Activated CD4-positive, alpha-beta T cell treated with anti-CD3 and anti-CD28 coated beads, Interleukin-2, Interleukin-6, amounts not matched to agents 100 ng/mL and 50 ng/mL, durations not matched to agents 16 hours and 8 hours (primary cell): Measurements from ENCODE around the gene GIPC3.
"Not testable (repeated sequence)": the region's sequence is repeated elsewhere in the genome, so short reads cannot be mapped to it uniquely, and the experiment has no call there.

Experiments used
- DNase-seq: peaks from one replicate; pipeline ENCODE4 v3.0.0-alpha.2; 2020

GIPC3 gene

DNA sequence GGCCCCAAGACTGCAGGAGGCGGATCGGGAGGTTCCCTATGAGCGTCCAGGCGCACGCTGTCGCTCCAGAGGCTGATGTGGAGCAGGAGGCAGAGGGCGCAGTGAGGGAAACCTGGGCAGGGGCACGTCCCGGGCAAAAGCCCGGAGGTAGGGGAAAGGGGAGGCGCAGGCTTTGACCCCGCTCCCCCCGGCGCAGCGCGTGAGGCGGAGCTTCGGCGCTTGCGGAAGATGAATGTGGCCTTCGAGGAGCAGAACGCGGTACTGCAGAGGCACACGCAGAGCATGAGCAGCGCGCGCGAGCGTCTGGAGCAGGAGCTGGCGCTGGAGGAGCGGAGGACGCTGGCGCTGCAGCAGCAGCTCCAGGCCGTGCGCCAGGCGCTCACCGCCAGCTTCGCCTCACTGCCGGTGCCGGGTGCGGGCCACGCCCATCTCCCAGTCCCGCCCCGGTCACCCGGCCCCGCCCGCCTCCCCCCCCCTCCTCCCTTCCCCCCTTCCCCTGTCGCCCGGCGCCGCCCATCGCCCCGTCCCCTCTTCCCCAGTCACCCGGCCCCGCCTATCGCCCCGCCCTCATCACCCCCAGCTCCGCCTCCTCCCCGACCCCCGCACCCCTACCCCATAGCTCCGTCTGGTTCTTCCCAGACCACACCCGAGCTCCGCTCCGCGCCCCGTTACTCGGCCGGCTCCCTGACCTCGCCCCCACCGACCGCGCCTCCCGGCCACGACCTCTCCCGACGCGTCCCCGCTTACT lies 8.4 kb upstream of the GIPC3 start:
- no peak for DNase-seq

DNA sequence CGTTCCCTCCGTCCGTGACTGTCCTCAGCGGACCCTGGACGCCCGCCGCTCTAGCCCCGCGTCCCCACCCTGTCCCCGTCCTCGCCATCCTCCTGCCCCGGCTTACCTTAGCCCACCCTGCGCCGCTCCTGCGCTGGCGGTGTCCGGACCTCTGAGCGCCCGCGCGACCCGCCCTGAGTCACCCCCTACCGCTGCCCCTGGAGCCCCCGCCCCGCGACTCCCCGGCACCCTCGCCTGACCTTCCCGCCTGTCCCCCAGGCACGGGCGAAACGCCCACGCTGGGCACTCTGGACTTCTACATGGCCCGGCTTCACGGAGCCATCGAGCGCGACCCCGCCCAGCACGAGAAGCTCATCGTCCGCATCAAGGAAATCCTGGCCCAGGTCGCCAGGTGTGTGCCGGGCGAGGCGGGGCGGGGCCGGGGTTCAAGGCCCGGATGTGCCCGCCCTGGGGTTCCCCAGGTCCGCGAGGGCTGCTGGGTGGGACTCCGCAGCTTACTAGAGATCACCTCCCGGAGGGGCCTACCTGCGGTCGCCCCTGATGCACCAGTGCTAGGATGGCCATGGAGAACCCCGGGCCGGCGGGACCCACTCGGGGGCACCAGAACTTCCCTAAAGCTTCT lies 7.4 kb upstream of the GIPC3 start:
- no peak for DNase-seq

DNA sequence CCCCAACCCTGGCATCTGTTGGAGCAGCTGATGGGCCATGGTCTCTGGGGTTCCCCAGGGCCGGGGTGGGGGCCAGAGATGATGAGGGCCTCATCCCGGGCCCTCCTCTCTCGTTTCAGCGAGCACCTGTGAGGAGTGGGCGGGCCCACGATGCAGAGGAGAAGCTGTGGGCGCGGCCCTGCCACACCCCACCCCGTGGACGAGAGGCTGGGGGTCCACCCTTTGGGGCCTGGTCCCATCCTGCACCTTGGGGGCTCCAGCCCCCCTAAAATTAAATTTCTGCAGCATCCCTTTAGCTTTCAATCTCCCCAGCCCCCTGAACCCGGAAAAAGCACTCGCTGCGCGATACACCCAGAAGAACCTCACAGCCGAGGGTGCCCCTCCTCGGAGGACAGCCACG lies 6.9 kb upstream of the GIPC3 start:
- no peak for DNase-seq

DNA sequence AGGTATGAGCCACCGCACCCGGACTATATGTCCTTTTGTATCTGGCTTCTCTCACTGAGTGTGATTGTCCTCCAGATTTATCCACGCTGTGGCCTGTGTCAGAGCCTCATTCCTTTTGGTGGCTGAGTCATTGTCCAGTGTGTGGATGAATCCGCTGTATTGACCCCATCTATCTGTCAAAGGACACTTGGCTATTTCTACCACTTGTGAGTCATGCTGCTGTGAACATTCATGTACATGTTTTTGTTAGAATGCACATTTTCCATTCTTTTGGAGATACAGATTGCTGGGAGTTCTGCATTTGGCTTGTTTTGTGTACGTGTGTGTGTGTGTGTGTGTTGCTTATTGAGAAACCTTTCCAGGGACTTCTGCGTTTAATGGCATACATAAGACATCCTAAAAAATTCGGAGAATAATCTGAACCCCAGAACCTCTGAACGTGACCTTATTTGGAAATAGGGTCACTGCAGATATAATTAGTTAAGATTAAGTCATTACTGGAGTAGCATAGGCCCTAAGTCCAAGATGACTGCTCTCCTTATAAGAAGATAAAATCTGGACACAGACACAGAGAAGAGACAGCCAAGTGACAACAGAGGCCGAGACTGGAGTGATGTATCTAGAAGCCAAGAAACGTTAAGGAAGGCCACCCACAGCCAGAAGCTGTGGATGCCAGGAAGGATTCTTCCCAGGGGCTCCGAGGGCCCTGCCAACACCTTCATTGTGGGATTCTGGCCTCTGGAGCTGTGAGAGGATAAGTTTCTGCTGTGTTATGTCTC lies 4.9 kb upstream of the GIPC3 start:
- no peak for DNase-seq

DNA sequence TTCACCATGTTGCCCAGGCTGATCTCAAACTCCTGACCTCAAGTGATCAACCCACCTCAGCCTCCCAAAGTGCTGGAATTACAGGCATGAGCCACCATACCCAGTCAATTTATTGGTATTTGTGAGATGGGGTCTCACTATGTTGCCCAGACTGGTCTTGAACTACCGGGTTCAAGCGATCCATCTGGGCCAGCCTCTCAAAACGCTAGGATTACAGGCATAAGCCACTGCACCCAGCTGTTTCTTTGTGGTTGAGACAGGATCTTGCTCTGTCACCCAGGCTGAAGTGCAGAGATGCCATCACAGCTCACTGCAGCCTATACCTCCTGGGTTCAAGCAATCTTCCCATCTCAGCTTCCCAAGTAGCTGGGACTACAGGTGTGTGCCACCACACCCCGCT lies 3.5 kb upstream of the GIPC3 start:
- DNase-seq, result not testable (repeated sequence)

DNA sequence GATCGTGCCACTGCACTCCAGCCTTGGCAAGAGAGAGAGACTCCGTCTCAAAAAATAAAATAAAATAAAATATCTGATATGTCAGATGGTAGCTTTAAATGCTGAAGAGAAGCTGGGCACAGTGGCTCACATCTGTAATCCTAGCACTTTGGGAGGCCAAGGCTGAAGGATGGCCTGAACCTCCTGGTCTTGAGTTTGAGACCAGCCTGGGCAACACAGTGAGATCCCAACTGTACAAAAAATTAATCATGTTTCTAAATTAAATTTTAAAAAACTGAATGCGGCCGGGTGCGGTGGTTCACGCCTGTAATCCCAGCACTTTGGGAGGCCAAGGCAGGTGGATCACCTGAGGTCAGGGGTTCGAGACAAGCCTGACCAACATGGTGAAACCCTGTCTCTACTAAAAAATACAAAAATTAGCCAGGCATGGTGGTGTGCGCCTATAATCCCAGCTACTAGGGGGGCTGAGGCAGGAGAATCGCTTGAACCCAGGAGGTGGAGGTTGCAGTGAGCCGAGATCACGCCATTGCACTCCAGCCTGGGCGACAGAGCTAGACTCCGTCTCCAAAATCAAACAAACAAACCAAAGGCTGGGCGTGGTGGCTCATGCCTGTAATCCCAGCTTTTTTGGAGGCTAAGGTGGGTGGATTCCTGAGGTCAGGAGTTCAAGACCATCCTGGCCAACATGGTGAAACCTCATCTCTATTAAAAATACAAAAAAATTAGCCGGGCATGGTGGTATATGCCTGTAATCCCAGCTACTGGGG lies 1.1 kb upstream of the GIPC3 start:
- DNase-seq, result not testable (repeated sequence)

DNA sequence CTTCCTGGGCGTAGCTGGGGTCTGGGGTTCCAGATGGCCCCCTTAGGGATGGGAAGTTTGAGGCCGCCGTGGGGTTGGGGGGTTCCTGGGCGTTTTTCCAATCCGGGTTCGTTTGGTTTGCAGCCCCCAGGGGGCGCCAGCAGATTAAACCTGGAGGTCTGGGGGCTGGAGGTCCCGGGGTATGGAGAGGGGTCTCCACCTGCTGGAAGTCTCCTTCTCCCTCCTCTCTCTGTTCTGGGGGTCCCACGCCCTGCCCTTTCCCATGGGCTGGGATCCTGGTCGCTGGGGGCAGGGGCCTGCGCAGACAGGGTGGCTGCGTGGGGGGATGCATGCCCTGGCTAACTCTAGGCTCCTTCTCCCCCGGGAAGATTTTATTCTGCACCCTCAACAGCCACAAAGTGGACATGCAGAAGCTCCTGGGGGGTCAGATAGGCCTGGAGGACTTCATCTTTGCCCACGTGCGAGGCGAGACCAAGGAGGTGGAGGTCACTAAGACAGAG lies 899 bp downstream of the GIPC3 start:
- DNase-seq, result no peak

DNA sequence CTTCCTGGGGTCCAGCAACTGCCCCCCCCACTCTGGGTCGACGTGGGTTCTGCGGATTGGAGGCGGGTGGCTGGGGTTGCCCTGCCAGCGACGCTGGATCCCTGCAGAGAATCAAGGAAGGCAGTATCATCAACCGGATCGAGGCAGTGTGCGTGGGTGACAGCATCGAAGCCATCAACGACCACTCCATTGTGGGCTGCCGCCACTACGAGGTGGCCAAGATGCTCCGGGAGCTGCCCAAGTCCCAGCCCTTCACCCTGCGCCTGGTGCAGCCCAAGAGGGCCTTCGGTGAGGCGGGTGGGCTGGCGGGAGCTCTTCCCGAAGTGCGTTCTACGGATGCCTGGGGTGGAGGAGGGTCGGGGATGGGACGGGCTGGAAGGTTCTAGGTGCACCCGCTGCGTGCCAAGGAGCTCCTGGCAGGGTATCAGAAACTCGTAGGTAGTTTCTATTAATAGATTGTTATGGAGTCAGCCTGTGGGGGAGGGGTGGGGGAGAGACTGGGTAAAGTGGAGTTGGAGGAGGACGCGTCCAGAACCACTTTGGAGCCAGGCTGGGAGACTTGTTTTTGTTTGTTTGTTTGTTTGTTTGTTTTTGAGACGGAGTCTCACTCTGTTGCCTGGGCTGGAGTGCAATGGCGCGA lies 1.5 kb downstream of the GIPC3 start:
- no peak for DNase-seq

DNA sequence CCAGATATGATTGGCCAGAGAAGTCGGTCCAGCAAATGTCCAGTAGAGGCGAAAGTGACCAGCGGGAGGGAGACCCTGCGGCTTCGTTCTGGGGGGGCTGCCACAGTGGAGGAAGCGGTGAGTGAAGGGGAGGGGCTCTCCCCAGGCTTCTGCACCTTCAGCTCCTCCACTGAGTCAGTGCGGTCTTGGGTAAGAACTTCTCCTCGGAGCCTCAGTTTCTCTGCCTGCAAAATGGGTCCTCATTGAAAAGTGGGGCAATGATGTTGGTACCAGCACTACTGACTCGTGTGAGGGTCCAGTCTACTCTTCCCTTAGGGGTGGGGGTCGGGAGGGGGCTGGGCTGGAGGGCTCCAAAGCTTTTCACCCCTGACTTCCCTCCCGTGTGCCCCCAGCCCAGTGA lies 4.2 kb downstream of the GIPC3 start:
- no peak for DNase-seq

DNA sequence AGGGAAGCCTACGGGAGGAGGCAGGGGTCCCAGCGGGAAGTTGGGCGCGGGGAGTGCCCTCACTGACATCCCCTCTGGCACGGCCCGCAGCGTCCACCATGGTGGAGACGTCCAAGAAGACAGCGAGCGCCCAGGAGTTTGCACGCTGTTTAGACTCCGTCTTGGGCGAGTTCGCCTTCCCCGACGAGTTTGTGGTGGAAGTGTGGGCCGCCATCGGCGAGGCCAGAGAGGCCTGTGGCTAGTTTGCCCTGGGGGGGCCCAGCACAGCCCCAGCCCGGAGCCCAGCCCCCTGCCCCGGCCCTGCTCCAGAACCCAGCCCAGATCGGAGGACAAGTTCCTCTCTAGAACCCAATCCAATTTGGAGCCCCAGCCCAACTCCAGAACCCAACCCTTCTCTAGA lies 4.7 kb downstream of the GIPC3 start:
- DNase-seq, result no peak

DNA sequence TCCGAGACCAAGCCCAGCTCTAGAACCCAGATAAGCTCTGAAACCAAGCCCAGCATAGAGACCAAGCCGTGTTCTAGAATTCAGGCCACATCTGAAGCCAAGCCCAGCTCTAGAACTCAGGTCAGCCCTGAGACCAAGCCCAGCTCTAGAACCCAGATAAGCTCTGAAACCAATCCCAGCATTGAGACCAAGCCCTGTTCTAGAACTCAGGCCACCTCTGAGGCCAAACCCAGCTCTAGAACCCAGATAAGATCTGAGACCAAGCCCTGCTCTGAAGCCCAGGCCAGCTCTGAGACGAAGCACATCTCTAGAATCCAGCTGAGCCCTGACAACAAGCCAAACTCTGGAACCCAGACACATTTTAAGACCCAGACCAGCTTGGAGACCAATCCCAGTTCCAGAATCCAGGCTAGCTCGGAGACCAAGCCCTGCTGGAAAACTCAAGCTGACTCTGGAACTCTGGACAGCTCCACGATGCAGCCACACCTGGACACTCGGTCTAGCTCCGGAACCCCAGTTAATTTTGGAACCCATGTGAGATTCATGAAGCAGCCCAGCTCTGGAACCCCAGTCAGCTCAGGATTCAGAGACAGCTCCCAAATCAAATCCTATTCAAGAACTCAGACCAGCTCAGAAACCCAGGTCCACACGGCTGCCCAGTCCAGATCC lies 5.8 kb downstream of the GIPC3 start:
- DNase-seq, result no peak

DNA sequence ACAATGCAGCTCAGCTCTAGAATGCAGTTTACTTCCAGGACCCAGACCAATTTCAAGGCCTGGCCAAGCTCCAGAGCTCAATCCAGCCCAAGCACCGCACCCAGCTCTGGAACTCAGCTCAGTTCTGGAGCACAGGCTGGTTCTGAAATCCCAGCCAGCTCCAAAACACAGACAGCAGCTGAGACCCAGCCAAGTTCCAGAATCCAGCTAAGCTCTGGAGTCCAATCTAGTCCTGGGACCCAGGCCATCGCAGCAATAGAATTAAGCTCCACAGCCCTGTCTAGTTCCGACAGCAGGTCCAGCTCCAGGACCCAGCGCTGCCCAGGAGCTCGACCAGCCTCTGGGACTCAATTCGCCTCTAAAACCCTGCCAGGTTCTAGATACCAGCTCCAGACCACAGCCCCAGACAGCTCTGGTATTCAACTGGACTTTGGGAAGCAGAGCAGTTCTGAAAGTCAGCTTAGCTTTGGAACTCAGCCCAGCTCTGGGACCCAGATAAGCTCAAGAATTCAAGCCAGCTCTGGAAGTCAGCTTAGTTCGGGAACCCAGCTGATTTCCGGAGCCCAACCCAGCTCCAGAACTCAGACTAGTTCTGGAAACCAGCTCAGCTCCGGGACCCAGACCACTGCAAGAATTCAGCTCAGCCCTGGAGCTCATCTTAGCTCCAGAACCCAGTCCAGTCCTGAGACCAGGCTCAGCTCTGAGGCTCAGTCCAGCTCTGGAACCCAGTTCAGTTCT lies 6.8 kb downstream of the GIPC3 start:
- no peak for DNase-seq

DNA sequence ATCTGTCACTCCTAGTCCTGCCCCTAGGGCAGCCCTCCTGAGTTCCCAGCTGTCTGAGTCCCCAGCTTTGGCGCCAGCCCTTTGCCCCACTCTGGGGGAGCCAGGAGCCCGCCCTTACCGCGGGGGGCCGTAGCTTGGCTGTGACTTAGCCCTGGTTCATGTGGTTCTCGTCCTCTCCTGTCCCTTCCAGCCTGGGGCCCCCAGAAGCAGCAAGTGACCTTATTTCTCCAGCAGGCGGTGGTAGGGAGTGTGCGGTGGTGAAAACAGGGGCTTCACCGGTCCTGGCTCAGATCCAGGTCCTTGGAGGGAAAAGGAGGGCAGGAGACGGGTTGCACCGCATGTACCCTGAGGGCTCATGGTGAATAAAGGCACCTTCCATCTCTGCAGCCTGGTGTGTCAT lies 7.9 kb downstream of the GIPC3 start:
- no peak for DNase-seq

DNA sequence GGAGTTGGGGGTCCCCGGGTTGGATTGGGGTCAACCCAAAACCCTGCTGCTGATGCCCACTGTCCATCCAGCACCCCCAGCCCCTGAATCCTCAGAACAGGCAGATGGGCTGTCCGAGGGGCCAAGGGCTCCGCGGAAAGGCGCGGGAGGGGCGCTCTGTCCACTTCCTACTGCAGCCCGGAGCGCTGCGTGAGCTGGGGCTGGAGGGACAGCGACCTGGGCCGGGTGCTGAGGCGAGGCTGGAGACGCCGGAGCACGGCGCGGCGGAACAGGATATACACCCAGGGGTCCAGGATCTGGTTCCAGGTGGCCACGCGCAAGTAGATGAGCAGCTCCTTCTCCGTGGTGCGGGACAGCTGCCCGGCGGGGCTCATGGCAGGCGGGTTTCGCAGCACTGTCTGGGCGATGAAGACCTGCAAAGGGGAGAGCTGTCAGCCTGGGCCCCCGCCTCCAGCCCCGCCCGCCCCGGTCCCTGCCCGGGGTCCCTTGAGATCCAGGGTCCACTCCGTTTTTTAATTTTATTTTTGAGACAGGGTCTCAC lies 10.3 kb downstream of the GIPC3 start:
- no peak for DNase-seq

DNA sequence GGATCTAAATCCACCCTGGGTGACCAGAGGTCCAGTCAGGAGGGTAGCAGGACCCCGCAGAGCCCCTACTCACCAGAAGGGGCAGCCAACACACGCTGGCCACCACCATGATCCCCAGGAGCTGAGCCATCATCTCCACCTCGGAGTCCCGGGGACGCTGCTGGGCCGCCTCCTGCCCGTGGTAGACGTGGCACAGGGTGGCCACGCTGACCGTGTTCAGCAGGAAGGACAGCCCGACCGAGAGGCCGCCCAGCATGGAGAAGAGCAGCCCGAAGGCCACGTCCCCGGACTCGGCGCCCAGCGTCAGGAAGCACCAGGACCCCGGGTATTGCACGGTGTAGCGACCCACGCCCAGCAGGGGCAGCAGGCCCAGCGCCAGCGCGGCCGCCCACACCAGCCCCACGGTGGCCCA lies 14.5 kb downstream of the GIPC3 start:
- no peak for DNase-seq

DNA sequence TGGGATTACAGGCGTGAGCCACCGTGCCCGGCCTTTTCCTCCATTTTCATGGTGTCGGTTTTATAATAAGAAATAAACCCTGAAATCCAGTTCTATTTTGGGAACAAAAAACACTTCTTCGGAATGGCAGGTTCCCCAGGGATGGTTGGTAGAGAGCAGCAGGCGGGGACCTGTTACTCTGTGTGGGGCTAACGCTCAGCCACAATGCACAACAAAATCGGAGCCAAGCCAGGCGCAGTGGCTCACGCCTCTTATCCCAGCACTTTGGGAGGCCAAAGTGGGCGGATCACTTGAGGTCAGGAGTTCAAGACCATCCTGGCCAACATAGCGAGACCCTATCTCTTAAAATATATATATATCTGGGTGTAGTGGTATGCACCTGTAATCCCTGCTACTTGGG lies 15.7 kb downstream of the GIPC3 start:
- no peak for DNase-seq

DNA sequence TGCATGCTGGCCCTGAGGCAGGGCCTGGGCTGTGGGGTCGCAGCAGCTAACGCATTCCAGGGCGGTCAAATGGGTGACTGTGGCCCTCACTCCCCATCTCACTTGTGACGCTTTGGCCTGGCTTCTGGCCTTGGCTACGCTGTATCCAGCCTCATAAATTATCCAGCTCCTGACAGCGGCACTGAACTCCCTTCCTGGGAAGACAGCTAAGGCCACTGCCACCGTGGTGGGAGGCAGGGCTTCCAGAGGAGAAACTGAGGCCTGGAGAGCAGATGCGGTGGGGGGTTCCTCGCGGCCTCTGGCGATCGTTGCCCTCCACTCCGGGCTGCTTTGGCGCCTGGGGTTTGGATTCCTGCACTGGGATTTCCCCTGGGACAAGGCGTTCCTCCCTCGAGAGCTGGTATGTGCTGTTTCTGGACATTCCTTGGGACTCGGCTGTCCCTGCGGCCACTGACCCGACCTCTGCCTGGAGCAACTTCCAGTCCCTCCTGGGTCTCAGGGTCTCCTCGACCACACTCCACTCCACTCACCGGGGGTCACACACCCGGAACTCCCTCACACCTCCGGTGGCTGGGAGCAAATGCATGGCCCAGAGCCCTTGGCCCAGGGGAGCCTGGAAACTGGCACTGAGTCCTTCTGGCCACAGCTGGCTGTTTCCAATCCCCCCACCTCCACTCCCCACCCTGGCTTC lies 18.0 kb downstream of the GIPC3 start:
- DNase-seq, result no peak

DNA sequence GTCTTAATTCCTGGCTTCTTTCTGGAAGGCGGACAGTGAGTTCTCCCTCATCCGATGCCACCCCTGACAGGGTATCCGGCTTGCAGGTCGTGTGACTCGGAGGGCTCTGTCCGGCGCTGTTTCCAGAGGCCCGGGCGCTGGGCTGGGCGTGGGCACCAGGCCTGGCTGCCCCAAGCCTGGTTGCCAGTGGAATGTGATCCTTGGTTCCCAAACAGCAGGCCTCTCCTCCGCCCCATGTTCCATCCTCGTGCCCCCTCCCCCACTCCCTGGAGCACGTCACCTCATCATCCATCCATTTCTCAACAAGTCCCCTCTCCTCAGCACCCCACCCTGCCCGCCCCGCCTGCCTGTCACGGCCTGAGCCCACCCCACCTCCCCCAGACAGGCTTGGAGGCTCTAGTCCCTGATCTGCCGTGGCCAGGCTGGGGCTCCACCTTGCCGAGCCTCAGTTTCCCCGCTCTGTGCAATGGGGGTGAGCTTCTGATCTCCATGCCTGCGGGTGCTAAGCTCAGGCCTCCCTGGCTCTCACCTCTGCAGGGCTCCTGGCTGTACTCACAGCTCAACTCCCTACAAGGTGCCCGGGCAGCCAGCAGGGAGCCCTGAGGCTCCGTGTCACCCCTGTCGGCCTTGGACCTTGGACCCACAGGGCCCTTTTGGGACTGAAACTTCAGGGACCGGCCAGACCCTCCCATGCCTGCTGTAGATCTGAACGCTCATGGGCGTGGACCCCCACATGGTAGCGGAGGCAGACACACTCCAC lies 19.1 kb downstream of the GIPC3 start:
- no peak for DNase-seq

DNA sequence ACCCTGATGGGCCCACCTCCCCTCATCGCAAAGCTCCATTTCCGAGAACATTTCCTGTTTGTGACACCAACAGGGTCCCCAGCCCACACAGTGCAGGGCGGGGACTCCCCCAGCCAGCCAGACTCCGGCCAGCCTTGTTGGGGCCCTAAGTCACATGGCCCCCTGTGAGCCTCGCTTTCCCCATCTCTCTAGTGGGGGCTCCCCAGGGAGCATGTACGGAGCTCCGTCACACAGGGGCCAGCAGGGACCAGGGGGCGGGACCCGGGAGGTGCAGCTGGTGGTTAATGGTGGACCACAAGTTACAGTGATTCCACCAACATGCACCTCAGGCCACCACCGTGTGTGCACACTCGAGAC lies 19.7 kb downstream of the GIPC3 start:
- DNase-seq, result no peak

DNA sequence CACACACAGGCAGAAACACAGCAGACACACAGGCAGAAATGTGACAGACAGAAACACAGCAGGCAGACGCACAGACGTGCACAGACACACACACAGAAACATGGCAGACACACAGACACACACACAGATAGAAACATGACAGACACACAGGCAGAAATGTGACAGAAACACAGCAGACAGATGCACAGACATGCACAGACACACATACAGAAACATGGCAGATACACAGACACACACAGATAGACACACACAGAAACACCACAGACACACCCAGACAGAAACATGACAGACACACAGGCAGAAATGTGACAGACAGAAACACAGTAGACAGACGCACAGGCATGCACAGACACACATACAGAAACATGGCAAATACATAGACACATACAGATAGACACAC lies 20.1 kb downstream of the GIPC3 start:
- no peak for DNase-seq
